ENCODE measurements around the gene MUC21. TPM values are rescaled to one million over a fixed set of nuclear protein-coding genes. Genes with fewer than 3 reads are reported as not detected.

The MUC21 gene
- total and polyA plus RNA-seq, 2 of the 8 experiments (the other 6 are each of a cell fraction or from before 2014, with no cell fraction given) = not detected

GRCh38 chr6:30951907-30952469, 31.5 kb upstream of the MUC21 start:
- no peak overlapping the region for H3K18ac ChIP-seq (ENCODE audit: extremely low read depth, low read length)
- ChIA-PET CTCF (ENCODE audit: partially characterized antibody) (interaction anchor here (1.4 kb wide), 1 partner anchor 117 kb away, joined by 3 read pairs; no protein-coding TSS in a partner anchor), POLR2A (ENCODE audit: partially characterized antibody) (no interaction called here)
- H2BK15ac ChIP-seq (ENCODE audit: low read length) = no peak overlapping the region
- no peak overlapping the region for H4K5ac ChIP-seq (ENCODE audit: insufficient read length, low read depth, low read length)
- H4K8ac ChIP-seq (ENCODE audit: extremely low read depth, insufficient read depth, low read length) = no peak overlapping the region
- whole genome bisulfite sequencing, 2 experiments (ENCODE audit: extremely low coverage in 1 of 2, insufficient coverage in 1 of 2, insufficient read length in 1 of 2, insufficient replicate concordance in 2 of 2, low coverage in 1 of 2, low lambda C conversion rate in 2 of 2, missing lambda C conversion rate in 1 of 2) = 78% methylated on average over 5 of the region's 5 CpGs; no CpG with 5 or more reads in 1 of the 2 experiments
- no peaks in the 10 kb centered on the region for H3K36me3 ChIP-seq (ENCODE audit: control insufficient read depth in 2 of 4, insufficient read depth in 4 of 4, low read length in 3 of 4)
- H2AK5ac ChIP-seq (ENCODE audit: low read depth, low read length) = no peak overlapping the region
- no peak overlapping the region for H3K4ac ChIP-seq (replicated peaks; ENCODE audit: insufficient read length, low read depth, low read length)
- H3K4me2 ChIP-seq (ENCODE audit: insufficient read depth in 1 of 2, low read depth in 2 of 2, low read length in 2 of 2) = no peak overlapping the region
- H3K23ac ChIP-seq (ENCODE audit: insufficient read length) = no peak overlapping the region
- no peaks in the 10 kb centered on the region for H3K9me3 ChIP-seq (ENCODE audit: insufficient read depth in 2 of 2, low read depth in 1 of 2, low read length in 1 of 2)
- no peak overlapping the region for H2BK12ac ChIP-seq (ENCODE audit: low read depth, low read length)
- peaks cover 0 to 13% (median 9%) of the 10 kb centered on the region in 4 experiments; a peak in 5 of 7 replicates for H3K27me3 ChIP-seq (replicated peaks in 1 of 4; ENCODE audit: control insufficient read depth in 3 of 4, extremely low read depth in 1 of 4, insufficient read depth in 3 of 4, low read length in 3 of 4)
- DNase-seq (ENCODE audit: low read depth in 1 of 2, low spot score in 2 of 2) (no peak), FAIRE-seq (no peak)
- no peaks in the 10 kb centered on the region for H4K20me1 ChIP-seq (replicated peaks in 1 of 2; ENCODE audit: control insufficient read depth in 1 of 2, insufficient read depth in 2 of 2, low read length in 2 of 2)
- H3K27ac ChIP-seq (ENCODE audit: low read depth, low read length) = no peak overlapping the region
- H3K4me3 ChIP-seq (ENCODE audit: extremely low read depth in 1 of 4, insufficient read depth in 2 of 4, low read depth in 3 of 4, low read length in 4 of 4) = no peak overlapping the region
- H4K91ac ChIP-seq (replicated peaks; ENCODE audit: insufficient read length, low read length) = no peak overlapping the region
- no peak overlapping the region for H2BK120ac ChIP-seq (replicated peaks; ENCODE audit: low read depth, low read length)
- H3K23me2 ChIP-seq (ENCODE audit: low read depth, low read length) = peaks cover 6% of the 10 kb centered on the region; the same call in 1 of the 2 replicates
- H3K79me2 ChIP-seq (ENCODE audit: control insufficient read depth in 1 of 2, insufficient read depth in 2 of 2, low read length in 2 of 2) = no peaks in the 10 kb centered on the region
- no peak overlapping the region for H2BK5ac ChIP-seq (ENCODE audit: low read depth, low read length)
- H2AFZ ChIP-seq (ENCODE audit: low read length) = no peak overlapping the region
- H3K14ac ChIP-seq (ENCODE audit: insufficient read length) = no peak overlapping the region
- TF ChIP-seq SUZ12 (IDR thresholded peaks at IDR 0.05; ENCODE audit: low read length) (no peak), SP4 (IDR thresholded peaks at IDR 0.05; ENCODE audit: low read length) (no peak), E2F6 (IDR thresholded peaks at IDR 0.05) (no peak)
- H3K9ac ChIP-seq (replicated peaks in 1 of 4; ENCODE audit: extremely low read depth in 1 of 4, low read depth in 3 of 4, low read length in 3 of 4) = no peak overlapping the region
- peaks cover 3 to 4% (median 4%) of the 10 kb centered on the region in 4 experiments; a peak in 4 of 7 replicates for H3K4me1 ChIP-seq (replicated peaks in 1 of 4; ENCODE audit: control insufficient read depth in 3 of 4, insufficient read depth in 4 of 4, low read length in 3 of 4)
- H3K79me1 ChIP-seq (ENCODE audit: low read depth, low read length) = no peaks in the 10 kb centered on the region
- no peak overlapping the region for H2BK20ac ChIP-seq (ENCODE audit: low read length)
- H3K56ac ChIP-seq (replicated peaks; ENCODE audit: insufficient read length, low read depth, low read length) = no peak overlapping the region
